BE2C (cell line): ENCODE data around the gene ODC1.

ENCODE experiments used
- DNase-seq: peaks from one replicate; pipeline ENCODE4 v3.0.0-alpha.2; 2020
- H3K27me3 ChIP-seq: fragments of 250-450 bp; sonication (Bioruptor Pico); 2 replicates; pipeline ENCODE4 v1.5.1; 2020; ENCODE audit warnings: mild to moderate bottlenecking
- H3K36me3 ChIP-seq: fragments of 250-450 bp; sonication (Bioruptor Pico); 2 replicates; pipeline ENCODE4 v1.5.1; 2020; ENCODE audit warnings: mild to moderate bottlenecking
- H3K4me1 ChIP-seq: fragments of 250-450 bp; sonication (Bioruptor Pico); 2 replicates; pipeline ENCODE4 v1.5.1; 2020
- H3K4me3 ChIP-seq: 2 replicates; pipeline ENCODE4 v1.5.1; 2011; ENCODE audit warnings: low read depth, low read length
- H3K9me3 ChIP-seq: fragments of 250-450 bp; sonication (Bioruptor Pico); 2 replicates; pipeline ENCODE4 v1.5.1; 2020
- TF ChIP-seq, protein P1 (sequence below): IDR thresholded peaks from 2 replicates; pipeline ENCODE4 v1.5.1; 2012; ENCODE audit warnings: mild to moderate bottlenecking, low read depth, low read length

Gene ODC1

GRCh38 chr2:10440736-10441135 is 7.4 kb downstream of the ODC1 start:
- Histone ChIP-seq H3K27me3 (no peaks in the 10 kb centered on the region), H3K4me1 (no peaks in the 10 kb centered on the region), H3K9me3 (no peaks in the 10 kb centered on the region), H3K4me3 (no peak overlapping the region), H3K36me3 (peaks cover 65% of the 10 kb centered on the region)
- TF ChIP-seq, protein P1, sequence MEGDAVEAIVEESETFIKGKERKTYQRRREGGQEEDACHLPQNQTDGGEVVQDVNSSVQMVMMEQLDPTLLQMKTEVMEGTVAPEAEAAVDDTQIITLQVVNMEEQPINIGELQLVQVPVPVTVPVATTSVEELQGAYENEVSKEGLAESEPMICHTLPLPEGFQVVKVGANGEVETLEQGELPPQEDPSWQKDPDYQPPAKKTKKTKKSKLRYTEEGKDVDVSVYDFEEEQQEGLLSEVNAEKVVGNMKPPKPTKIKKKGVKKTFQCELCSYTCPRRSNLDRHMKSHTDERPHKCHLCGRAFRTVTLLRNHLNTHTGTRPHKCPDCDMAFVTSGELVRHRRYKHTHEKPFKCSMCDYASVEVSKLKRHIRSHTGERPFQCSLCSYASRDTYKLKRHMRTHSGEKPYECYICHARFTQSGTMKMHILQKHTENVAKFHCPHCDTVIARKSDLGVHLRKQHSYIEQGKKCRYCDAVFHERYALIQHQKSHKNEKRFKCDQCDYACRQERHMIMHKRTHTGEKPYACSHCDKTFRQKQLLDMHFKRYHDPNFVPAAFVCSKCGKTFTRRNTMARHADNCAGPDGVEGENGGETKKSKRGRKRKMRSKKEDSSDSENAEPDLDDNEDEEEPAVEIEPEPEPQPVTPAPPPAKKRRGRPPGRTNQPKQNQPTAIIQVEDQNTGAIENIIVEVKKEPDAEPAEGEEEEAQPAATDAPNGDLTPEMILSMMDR: no peak
- DNase-seq: no peak

- TF ChIP-seq, protein P1: no peak
- no peak for DNase-seq
- Histone ChIP-seq H3K4me3 (no peak overlapping the region), H3K4me1 (no peaks in the 10 kb centered on the region), H3K27me3 (no peaks in the 10 kb centered on the region), H3K36me3 (peaks cover 61% of the 10 kb centered on the region), H3K9me3 (no peaks in the 10 kb centered on the region)
Observed at GRCh38 chr2:10439971-10440370, 8.2 kb downstream of the ODC1 start.

GRCh38 chr2:10439185-10439879 is 8.8 kb downstream of the ODC1 start:
- TF ChIP-seq, protein P1: no peak
- no peak for DNase-seq
- Histone ChIP-seq H3K4me1 (no peaks in the 10 kb centered on the region), H3K9me3 (no peaks in the 10 kb centered on the region), H3K4me3 (no peak overlapping the region), H3K36me3 (peaks cover 54% of the 10 kb centered on the region), H3K27me3 (no peaks in the 10 kb centered on the region)

DNA sequence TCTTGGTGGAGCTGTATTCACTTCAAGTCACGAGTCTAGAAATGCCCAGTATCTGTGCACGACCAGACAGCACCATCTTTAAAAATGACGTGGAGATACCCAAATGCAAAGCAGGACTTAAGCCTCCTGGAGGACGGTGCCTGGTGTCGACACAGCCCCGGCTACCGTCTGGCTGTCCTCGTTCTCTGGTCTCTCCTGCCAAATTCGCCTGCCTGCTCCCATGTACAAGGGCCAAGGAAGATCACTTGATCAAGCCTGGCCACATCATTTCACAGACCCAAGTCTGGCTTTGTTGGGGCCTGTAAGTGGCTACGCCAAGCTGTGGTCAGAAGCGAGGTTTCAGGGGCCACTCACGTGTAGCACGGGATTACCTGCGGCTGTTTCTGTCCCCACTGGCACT is 9.4 kb downstream of the ODC1 start:
- TF ChIP-seq, protein P1: no peak
- no peaks in the 10 kb centered on the region for H3K9me3 ChIP-seq
- no peak for DNase-seq
- H3K4me3 ChIP-seq: no peak overlapping the region
- H3K36me3 ChIP-seq: peaks cover 48% of the 10 kb centered on the region
- H3K27me3 ChIP-seq: no peaks in the 10 kb centered on the region
- H3K4me1 ChIP-seq: no peaks in the 10 kb centered on the region

GRCh38 chr2:10437806-10438205 is 10.3 kb downstream of the ODC1 start:
- H3K9me3 ChIP-seq: no peaks in the 10 kb centered on the region
- DNase-seq: no peak
- H3K36me3 ChIP-seq: peaks cover 39% of the 10 kb centered on the region
- no peak overlapping the region for H3K4me3 ChIP-seq
- TF ChIP-seq, protein P1: no peak
- no peaks in the 10 kb centered on the region for H3K27me3 ChIP-seq
- no peaks in the 10 kb centered on the region for H3K4me1 ChIP-seq

GRCh38 chr2:10436583-10437110 is 11.5 kb downstream of the ODC1 start:
- TF ChIP-seq, protein P1: no peak
- Histone ChIP-seq H3K9me3 (no peaks in the 10 kb centered on the region), H3K4me1 (no peaks in the 10 kb centered on the region), H3K27me3 (no peaks in the 10 kb centered on the region), H3K4me3 (no peak overlapping the region), H3K36me3 (peaks cover 27% of the 10 kb centered on the region)
- no peak for DNase-seq
